Fibroblast of skin of scalp (primary cell): Measurements from ENCODE around the gene TRIM52.

Experiments
- DNase-seq: peaks from one replicate; pipeline ENCODE4 v3.0.0-alpha.2; 2013

The TRIM52 gene

GRCh38 chr5:181255836-181256578 is 4.9 kb downstream of the TRIM52 start:
- no peak for DNase-seq

- DNase-seq: no peak
Measured at GRCh38 chr5:181255276-181255675, 5.7 kb downstream of the TRIM52 start.

- no peak for DNase-seq
Measured at GRCh38 chr5:181248277-181248676, 12.7 kb downstream of the TRIM52 start.

GRCh38 chr5:181246276-181247049 is 14.5 kb downstream of the TRIM52 start:
- peak; percentile 92 for DNase-seq

- DNase-seq: no peak
Measured at GRCh38 chr5:181245427-181246275, 15.3 kb downstream of the TRIM52 start.

GRCh38 chr5:181243564-181244343 is 17.2 kb downstream of the TRIM52 start, which contains the start of gene RACK1:
Gene RACK1 (minus strand): TSS chr5:181243906. CDS start chr5:181243800, 106 bp downstream.
- peak; percentile 93 for DNase-seq

GRCh38 chr5:181243018-181243563 is 17.9 kb downstream of the TRIM52 start:
- DNase-seq: no peak

- no peak for DNase-seq
Measured at GRCh38 chr5:181242031-181242451, 18.9 kb downstream of the TRIM52 start.

GRCh38 chr5:181241393-181241975 is 19.5 kb downstream of the TRIM52 start:
- DNase-seq: peak; percentile 74

- DNase-seq: no peak
Measured at GRCh38 chr5:181239062-181239663, 21.8 kb downstream of the TRIM52 start.

- DNase-seq: no peak
Measured at GRCh38 chr5:181237729-181238385, 23.1 kb downstream of the TRIM52 start.

- no peak for DNase-seq
Measured at GRCh38 chr5:181236954-181237641, 23.8 kb downstream of the TRIM52 start.

GRCh38 chr5:181236471-181236870 is 24.5 kb downstream of the TRIM52 start:
- no peak for DNase-seq

GRCh38 chr5:181235689-181236366 is 25.1 kb downstream of the TRIM52 start:
- no peak for DNase-seq

- no peak for DNase-seq
Measured at GRCh38 chr5:181235323-181235688, 25.6 kb downstream of the TRIM52 start.

- DNase-seq: peak; percentile 13
Measured at GRCh38 chr5:181234455-181235306, 26.3 kb downstream of the TRIM52 start.

GRCh38 chr5:181233801-181234454 is 27.0 kb downstream of the TRIM52 start:
- no peak for DNase-seq
